CD4-positive, alpha-beta T cell treated with Interleukin-17A for 1 hour (primary cell): Measurements from ENCODE around the gene RGPD3.
"Not testable (repeated sequence)": the region's sequence is repeated elsewhere in the genome, so short reads cannot be mapped to it uniquely, and the experiment has no call there.

ENCODE experiments used
- DNase-seq: peaks from one replicate; pipeline ENCODE4 v3.0.0-alpha.2; 2020

RGPD3 gene

GRCh38 chr2:106468107-106468506, at the start of gene RGPD3:
RGPD3 (minus strand) TSS chr2:106468413; CDS start chr2:106468288, 125 bp downstream.
- DNase-seq = not testable (repeated sequence)

- DNase-seq = no peak
Measured at GRCh38 chr2:106517329-106517728, 49.1 kb upstream of the RGPD3 start.

- no peak for DNase-seq
Measured at GRCh38 chr2:106516864-106517263, 48.7 kb upstream of the RGPD3 start.

GRCh38 chr2:106516436-106516835, 48.2 kb upstream of the RGPD3 start:
- no peak for DNase-seq

GRCh38 chr2:106514827-106515226, 46.6 kb upstream of the RGPD3 start:
- not testable (repeated sequence) for DNase-seq

GRCh38 chr2:106513391-106513790, 45.2 kb upstream of the RGPD3 start:
- DNase-seq = not testable (repeated sequence)

GRCh38 chr2:106511934-106512333, 43.7 kb upstream of the RGPD3 start:
- DNase-seq = not testable (repeated sequence)

- DNase-seq = peak; percentile 13
Measured at GRCh38 chr2:106511476-106511901, 43.3 kb upstream of the RGPD3 start.

- DNase-seq = not testable (repeated sequence)
Measured at GRCh38 chr2:106510791-106511190, 42.6 kb upstream of the RGPD3 start.

- not testable (repeated sequence) for DNase-seq
Measured at GRCh38 chr2:106509374-106509770, 41.2 kb upstream of the RGPD3 start.

- not testable (repeated sequence) for DNase-seq
Measured at GRCh38 chr2:106508660-106509373, 40.6 kb upstream of the RGPD3 start.

GRCh38 chr2:106506002-106506687, 37.9 kb upstream of the RGPD3 start:
- not testable (repeated sequence) for DNase-seq

- DNase-seq = not testable (repeated sequence)
Measured at GRCh38 chr2:106504787-106505186, 36.6 kb upstream of the RGPD3 start.

GRCh38 chr2:106504192-106504591, 36.0 kb upstream of the RGPD3 start:
- DNase-seq = not testable (repeated sequence)

- DNase-seq = not testable (repeated sequence)
Measured at GRCh38 chr2:106502351-106502750, 34.1 kb upstream of the RGPD3 start.

- not testable (repeated sequence) for DNase-seq
Measured at GRCh38 chr2:106500350-106500749, 32.1 kb upstream of the RGPD3 start.

GRCh38 chr2:106498549-106498948, 30.3 kb upstream of the RGPD3 start:
- DNase-seq = not testable (repeated sequence)

GRCh38 chr2:106492913-106493312, 24.7 kb upstream of the RGPD3 start:
- not testable (repeated sequence) for DNase-seq

- not testable (repeated sequence) for DNase-seq
Measured at GRCh38 chr2:106492399-106492798, 24.2 kb upstream of the RGPD3 start.

- not testable (repeated sequence) for DNase-seq
Measured at GRCh38 chr2:106489701-106490100, 21.5 kb upstream of the RGPD3 start.

GRCh38 chr2:106487386-106488191, 19.4 kb upstream of the RGPD3 start:
- DNase-seq = not testable (repeated sequence)

GRCh38 chr2:106486551-106487385, 18.6 kb upstream of the RGPD3 start, which contains the start of gene CD8B2:
CD8B2 (plus strand) TSS chr2:106487364; CDS start chr2:106487427, 63 bp downstream.
- DNase-seq = peak; percentile 21
